HEK293T (cell line): ENCODE results near the gene WNT3A.

Source experiments
- CTCF ChIA-PET: fragments of 350-600 bp; formaldehyde crosslinking; extraction: SDS; loops from one replicate; lab custom pipeline; 2021; ENCODE audit warnings: antibody characterized with exemption, inconsistent platforms; lab: Yijun Ruan, JAX
- POLR2A ChIA-PET: fragments of 350-600 bp; formaldehyde crosslinking; extraction: SDS; loops from one replicate; lab custom pipeline; 2020; ENCODE audit warnings: antibody characterized with exemption, inconsistent platforms; lab: Yijun Ruan, JAX
- DNase-seq: peaks from one replicate; pipeline ENCODE4 v3.0.0; 2012; ENCODE audit warnings: mixed read lengths; ENCODE audit errors: extremely low spot score
- ARNT ChIP-seq: fragments of 450-650 bp; IDR thresholded peaks from 2 replicates; pipeline ENCODE4 v1.6.1; 2017; ENCODE audit warnings: mild to moderate bottlenecking
- BHLHE40 ChIP-seq: fragments of 450-650 bp; IDR thresholded peaks from 2 replicates; pipeline ENCODE4 v1.6.1; 2016; ENCODE audit warnings: mild to moderate bottlenecking, moderate library complexity, borderline replicate concordance
- CTBP1 ChIP-seq: fragments of 450-650 bp; IDR thresholded peaks from 2 replicates; pipeline ENCODE4 v1.6.1; 2016; ENCODE audit warnings: borderline replicate concordance
- ELF4 ChIP-seq: fragments of 450-650 bp; IDR thresholded peaks from 2 replicates; pipeline ENCODE4 v1.6.1; 2017; ENCODE audit warnings: antibody characterized with exemption
- FOXA1 ChIP-seq: fragments of 450-650 bp; IDR thresholded peaks from 2 replicates; pipeline ENCODE4 v1.6.1; 2016; ENCODE audit warnings: mild to moderate bottlenecking
- FOXK2 ChIP-seq: fragments of 450-650 bp; IDR thresholded peaks from 2 replicates; pipeline ENCODE4 v1.6.1; 2016; ENCODE audit warnings: mild to moderate bottlenecking
- FOXM1 ChIP-seq: fragments of 450-650 bp; IDR thresholded peaks from 2 replicates; pipeline ENCODE4 v1.6.1; 2017; ENCODE audit warnings: mild to moderate bottlenecking, borderline replicate concordance
- HDGF ChIP-seq: fragments of 450-650 bp; IDR thresholded peaks from 2 replicates; pipeline ENCODE4 v1.6.1; 2017; ENCODE audit warnings: antibody characterized with exemption, borderline replicate concordance
- L3MBTL2 ChIP-seq: fragments of 450-650 bp; conservative IDR thresholded peaks from 2 replicates; pipeline ENCODE4 v1.6.1; 2016; ENCODE audit warnings: mild to moderate bottlenecking
- LEF1 ChIP-seq: fragments of 450-650 bp; IDR thresholded peaks from 2 replicates; pipeline ENCODE4 v1.6.1; 2017; ENCODE audit warnings: mild to moderate bottlenecking, borderline replicate concordance
- NFRKB ChIP-seq: fragments of 450-650 bp; IDR thresholded peaks from 2 replicates; pipeline ENCODE4 v1.6.1; 2016; ENCODE audit warnings: mild to moderate bottlenecking, moderate library complexity
- SP1 ChIP-seq: fragments of 450-650 bp; IDR thresholded peaks from 2 replicates; pipeline ENCODE4 v1.6.1; 2017
- SUZ12 ChIP-seq: fragments of 450-650 bp; IDR thresholded peaks from 2 replicates; pipeline ENCODE4 v1.6.1; 2016; ENCODE audit warnings: mild to moderate bottlenecking
- TARDBP ChIP-seq: fragments of 450-650 bp; IDR thresholded peaks from 2 replicates; pipeline ENCODE4 v1.6.1; 2016
- ZNF384 ChIP-seq: fragments of 450-650 bp; IDR thresholded peaks from 2 replicates; pipeline ENCODE4 v1.6.1; 2016
- TF ChIP-seq, protein P1 (sequence below): fragments of 450-650 bp; IDR thresholded peaks from 2 replicates; pipeline ENCODE4 v1.6.1; 2016

Gene WNT3A

DNA sequence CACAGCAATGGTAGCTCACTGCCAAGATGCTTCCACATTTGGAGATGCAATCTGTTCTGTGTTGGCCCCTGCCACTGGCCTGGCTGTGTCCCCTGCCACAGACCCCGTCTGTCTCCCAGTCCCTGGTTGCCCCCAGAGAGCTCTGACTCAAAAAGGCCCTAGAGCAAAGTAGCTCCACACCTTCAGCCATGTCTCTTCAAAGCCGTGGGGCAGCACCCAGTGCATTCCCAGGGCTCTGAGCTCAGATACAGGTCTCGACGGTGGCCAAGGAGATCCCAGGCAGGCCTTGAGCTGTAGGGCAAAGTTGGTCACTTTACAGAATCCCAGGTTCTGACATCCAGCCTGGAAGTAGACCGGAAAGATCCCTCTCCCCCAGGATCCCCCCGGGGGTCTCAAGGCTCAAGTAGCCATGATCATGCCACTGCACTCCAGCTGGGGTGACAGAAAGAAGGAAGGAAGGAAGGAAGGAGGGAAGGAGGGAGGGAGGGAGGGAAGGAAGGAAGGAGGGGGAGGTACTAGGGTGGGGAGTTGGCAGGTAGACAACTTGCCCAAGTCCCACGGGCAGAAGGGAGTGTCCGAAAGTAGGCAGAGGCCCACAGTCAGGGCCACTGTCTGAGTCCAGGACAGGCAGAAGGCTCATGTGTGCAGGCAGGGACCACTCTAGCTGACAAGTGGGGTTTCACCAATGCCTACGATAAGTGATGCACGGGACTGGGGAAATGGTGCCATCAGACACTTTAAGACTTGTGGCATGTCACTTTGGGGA lies 71.0 kb downstream of the WNT3A start:
- TF ChIP-seq ZNF384 (no peak), NFRKB (no peak), HDGF (no peak), LEF1 (no peak), FOXA1 (no peak), BHLHE40 (no peak), SP1 (no peak), SUZ12 (no peak), CTBP1 (no peak), FOXK2 (no peak), L3MBTL2 (no peak), TARDBP (no peak), ARNT (no peak), ELF4 (no peak)
- TF ChIP-seq, protein P1, sequence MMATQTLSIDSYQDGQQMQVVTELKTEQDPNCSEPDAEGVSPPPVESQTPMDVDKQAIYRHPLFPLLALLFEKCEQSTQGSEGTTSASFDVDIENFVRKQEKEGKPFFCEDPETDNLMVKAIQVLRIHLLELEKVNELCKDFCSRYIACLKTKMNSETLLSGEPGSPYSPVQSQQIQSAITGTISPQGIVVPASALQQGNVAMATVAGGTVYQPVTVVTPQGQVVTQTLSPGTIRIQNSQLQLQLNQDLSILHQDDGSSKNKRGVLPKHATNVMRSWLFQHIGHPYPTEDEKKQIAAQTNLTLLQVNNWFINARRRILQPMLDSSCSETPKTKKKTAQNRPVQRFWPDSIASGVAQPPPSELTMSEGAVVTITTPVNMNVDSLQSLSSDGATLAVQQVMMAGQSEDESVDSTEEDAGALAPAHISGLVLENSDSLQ: no peak
- CTCF ChIA-PET: no interaction called here
- DNase-seq: no peak
- POLR2A ChIA-PET: interaction anchor here (0.8 to 1.1 kb wide), 3 partner anchors 27 to 78 kb away, joined by 3 read pairs; no protein-coding TSS in a partner anchor

DNA sequence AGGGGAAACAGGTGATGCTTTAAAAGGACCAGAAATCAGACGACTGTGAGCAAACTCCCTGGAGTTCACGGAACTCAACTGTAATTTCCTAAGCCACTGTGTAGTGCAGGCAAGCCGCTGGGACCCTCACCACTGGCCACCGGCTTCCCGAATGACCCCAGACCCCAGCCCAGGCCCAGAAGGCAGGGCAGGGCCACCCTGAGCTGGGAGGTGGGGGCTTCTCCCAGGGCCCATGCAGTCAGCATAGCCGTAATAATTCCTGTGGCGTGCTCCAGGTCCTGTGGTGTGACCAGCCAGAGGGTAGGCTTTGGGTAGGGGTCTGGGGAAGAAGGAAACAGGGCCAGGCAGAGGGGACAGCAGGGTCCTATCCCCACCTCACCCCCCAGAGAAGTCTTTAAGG lies 72.2 kb downstream of the WNT3A start:
- TF ChIP-seq ZNF384: no peak
- no peak for TF ChIP-seq SP1
- DNase-seq: no peak
- POLR2A ChIA-PET: no interaction called here
- CTCF ChIA-PET: no interaction called here

DNA sequence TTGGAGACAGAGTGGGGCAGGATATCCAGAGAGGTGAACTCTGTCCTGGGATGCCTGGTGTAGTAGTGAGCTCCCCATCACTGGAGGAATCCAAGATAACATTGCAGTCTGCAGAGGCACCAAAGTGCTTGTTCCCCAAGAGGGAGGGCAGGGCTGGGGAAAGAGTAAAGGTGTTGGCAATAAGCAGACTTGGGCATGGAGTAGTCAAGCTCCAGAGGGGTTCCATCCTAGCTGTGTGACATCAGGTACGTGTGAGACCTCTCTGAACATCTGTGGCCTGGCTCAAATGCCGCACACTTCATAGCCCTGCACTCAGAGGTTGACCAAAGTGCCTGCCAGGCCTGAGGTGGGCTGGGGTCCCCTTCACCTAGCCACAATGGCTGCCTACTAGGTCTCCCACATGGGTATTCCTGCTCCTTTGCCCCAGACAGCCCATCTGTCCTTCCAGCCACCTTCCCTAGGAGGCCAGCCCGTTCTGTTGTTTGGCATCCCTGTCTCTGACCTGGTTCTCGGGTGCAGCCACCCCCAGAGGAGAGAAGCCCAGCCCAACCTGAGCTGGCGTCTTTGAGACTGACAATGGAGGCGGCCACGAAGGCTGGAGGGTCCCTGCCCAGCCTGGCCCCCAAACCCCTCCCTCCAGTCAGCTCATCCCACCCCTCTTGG lies 72.9 kb downstream of the WNT3A start:
- TF ChIP-seq ARNT (no peak), ZNF384 (no peak), ELF4 (no peak), LEF1 (no peak), FOXM1 (no peak)
- TF ChIP-seq, protein P1: no peak
- POLR2A ChIA-PET: no interaction called here
- CTCF ChIA-PET: no interaction called here

DNA sequence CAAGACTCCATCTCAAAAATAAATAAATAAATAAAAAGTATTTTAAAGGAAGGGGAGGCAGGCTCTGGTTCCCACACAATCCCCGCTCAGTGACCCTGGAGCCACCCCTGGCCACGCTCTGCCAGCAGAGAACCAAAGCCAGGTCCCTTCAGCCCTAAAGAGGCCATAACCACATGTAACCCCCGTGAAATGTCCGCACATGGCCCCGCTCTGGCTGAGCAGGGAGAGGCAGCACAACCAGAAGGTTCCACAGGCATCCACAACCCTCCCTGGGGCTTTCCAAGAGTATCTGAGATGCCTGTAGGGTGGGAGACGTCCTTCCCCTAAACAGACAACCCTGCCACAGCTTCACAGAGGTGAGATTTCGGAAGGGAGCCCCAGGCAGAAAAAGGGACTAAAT lies 74.3 kb downstream of the WNT3A start:
- ChIA-PET POLR2A (interaction anchor here (1.6 to 2.9 kb wide), 5 partner anchors 15 to 82 kb away, joined by 4 to 23 read pairs (median 8); no protein-coding TSS in a partner anchor), CTCF (no interaction called here)
- no peak for DNase-seq
- no peak for TF ChIP-seq BHLHE40
- no peak for TF ChIP-seq LEF1
- no peak for TF ChIP-seq NFRKB
- no peak for TF ChIP-seq ELF4

More for the DNA sequence above, 72.9 kb downstream of the WNT3A start:
- no peak for DNase-seq

DNA sequence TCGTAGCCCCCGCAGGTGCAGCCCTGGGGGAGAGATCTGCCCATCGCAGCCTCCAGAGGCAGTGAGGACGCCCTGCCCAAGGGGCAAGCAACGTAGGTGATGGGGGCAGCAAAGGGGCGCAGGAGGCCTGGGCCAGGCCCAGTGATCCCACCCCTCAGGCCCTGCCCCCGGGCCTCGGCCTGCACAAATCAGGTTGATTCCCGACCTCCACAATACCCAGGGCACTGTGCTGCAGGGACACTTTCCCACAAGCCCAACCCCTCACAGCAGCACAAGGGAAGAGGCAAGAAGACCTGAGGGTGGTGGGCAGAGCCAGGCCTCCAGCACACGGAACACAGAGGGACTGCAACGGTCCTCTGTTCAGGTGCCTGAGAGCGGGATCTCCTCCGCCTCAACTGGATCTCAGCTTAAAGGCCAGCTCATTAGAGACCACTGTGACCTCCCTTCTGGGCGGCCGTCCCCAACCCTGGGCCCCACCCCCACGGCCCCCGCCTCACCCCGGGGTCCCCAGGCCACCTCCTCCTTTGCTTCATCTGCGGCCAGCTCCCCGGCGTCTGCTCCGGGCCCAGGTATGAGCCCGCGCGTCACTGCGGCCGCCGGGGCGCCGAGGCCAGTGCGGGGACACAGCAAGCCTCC lies 74.9 kb downstream of the WNT3A start:
- ChIA-PET POLR2A (interaction anchor here (0.5 to 2.9 kb wide), 18 partner anchors 8 to 324 kb away, joined by 3 to 23 read pairs (median 4); no protein-coding TSS in a partner anchor), CTCF (no interaction called here)
- TF ChIP-seq TARDBP: no peak
- 0 out of 2 replicates have a peak, but pooled peaks have one; percentile 17 for TF ChIP-seq HDGF
- peak; percentile 41 for DNase-seq

DNA sequence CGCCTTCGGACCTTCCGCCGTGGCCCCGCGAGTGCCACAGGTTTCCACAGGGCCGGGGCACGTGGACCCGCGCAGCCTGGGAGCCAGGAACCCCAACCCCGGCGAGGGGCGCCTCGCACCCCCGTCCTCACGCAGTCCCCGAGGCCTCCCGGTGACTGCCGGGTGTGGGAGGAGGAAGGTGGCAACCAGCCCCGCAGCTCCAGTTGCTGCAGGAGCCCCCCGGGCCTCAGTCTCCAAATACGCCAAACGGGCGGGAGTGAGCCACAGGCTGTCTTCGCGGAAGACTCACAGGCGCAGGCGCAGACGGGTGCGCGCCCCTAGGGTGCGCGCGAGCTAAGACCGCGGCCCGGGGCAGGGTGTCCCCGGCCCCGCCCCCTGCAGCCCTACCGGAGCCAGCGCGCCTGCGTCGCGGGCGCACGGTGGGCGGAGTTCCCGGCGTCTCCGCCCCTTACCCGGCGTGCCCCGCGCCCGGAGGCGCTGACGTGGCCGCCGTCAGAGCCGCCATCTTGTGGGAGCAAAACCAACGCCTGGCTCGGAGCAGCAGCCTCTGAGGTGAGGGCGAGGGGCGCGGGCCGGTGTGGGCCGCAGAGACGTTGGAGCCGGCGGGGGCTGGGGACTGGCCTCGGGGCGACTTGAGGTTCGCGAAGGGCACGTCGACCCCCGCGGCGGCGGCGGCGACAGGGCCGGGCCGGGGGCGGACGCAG lies 75.6 kb downstream of the WNT3A start, which contains the start of gene ARF1:
TSS of gene ARF1 (plus strand) at position 495 of the 704 bp plus-strand sequence. CDS start 14,407 bp downstream, outside the sequence.
- DNase-seq: peak; percentile 100
- CTCF ChIA-PET: no interaction called here
- POLR2A ChIA-PET: interaction anchor here (0.5 to 2.9 kb wide), 19 partner anchors 9 to 404 kb away, joined by 3 to 23 read pairs (median 4); partner anchors contain the start of gene RNF187
- TF ChIP-seq SUZ12 (no peak), FOXM1 (0 out of 2 replicates have a peak, but pooled peaks have one; percentile 36), L3MBTL2 (peak; percentile 97), TARDBP (no peak), SP1 (no peak), FOXK2 (no peak), LEF1 (peak; percentile 75; the same call in 1 of the 2 replicates), HDGF (no peak; the same call in 1 of the 2 replicates), ARNT (peak; percentile 72; the same call in 1 of the 2 replicates), FOXA1 (no peak)
- TF ChIP-seq, protein P1: no peak
